HepG2 (cell line): ENCODE data around the gene IFIT5. TPM values are rescaled to one million over a fixed set of nuclear protein-coding genes. Genes with fewer than 3 reads are reported as not detected.

ENCODE experiments used
- AGO1 ChIP-seq: fragments of 200-400 bp; formaldehyde crosslinking; IDR thresholded peaks from 2 replicates; pipeline ENCODE4 v1.6.1; 2017; ENCODE audit warnings: mild to moderate bottlenecking, low read depth, low read length, moderate library complexity; ENCODE audit not compliant: poor library complexity, severe bottlenecking
- ATF7-NPFF ChIP-seq: sonication (generic); formaldehyde crosslinking; IDR thresholded peaks from 2 replicates; pipeline ENCODE4 v1.8.1; 2023; ENCODE audit warnings: mild to moderate bottlenecking, low read depth, missing genetic modification reagents, moderate library complexity
- BRCA1 ChIP-seq: sonication (generic); formaldehyde crosslinking; IDR thresholded peaks from 2 replicates; pipeline ENCODE4 v1.4.0; 2020; ENCODE audit warnings: missing genetic modification reagents
- CBX5 ChIP-seq: sonication (generic); formaldehyde crosslinking; IDR thresholded peaks from 2 replicates; pipeline ENCODE4 v1.4.0; 2020; ENCODE audit warnings: missing genetic modification reagents, borderline replicate concordance
- CENPT ChIP-seq: sonication (generic); formaldehyde crosslinking; IDR thresholded peaks from 2 replicates; pipeline ENCODE4 v1.8.0; 2022; ENCODE audit warnings: low read depth, mild to moderate bottlenecking, moderate library complexity, missing genetic modification reagents
- EEA1 ChIP-seq: sonication (generic); formaldehyde crosslinking; IDR thresholded peaks from 2 replicates; pipeline ENCODE4 v1.5.1; 2020; ENCODE audit warnings: mild to moderate bottlenecking, missing genetic modification reagents, borderline replicate concordance
- ELF4 ChIP-seq: sonication (generic); formaldehyde crosslinking; IDR thresholded peaks from 2 replicates; pipeline ENCODE4 v1.5.0; 2020; ENCODE audit warnings: missing genetic modification reagents, mild to moderate bottlenecking, moderate library complexity, borderline replicate concordance
- JUN ChIP-seq: sonication (generic); formaldehyde crosslinking; IDR thresholded peaks from 2 replicates; pipeline ENCODE4 v1.4.0; 2020; ENCODE audit warnings: mild to moderate bottlenecking, missing genetic modification reagents
- KLF9 ChIP-seq: IDR thresholded peaks from 2 replicates; pipeline ENCODE4 v1.6.1; 2016; ENCODE audit warnings: low read depth
- LBX2 ChIP-seq: sonication (generic); formaldehyde crosslinking; IDR thresholded peaks from 2 replicates; pipeline ENCODE4 v1.5.0; 2020; ENCODE audit warnings: missing genetic modification reagents, mild to moderate bottlenecking, borderline replicate concordance
- MTF2 ChIP-seq: sonication (generic); formaldehyde crosslinking; IDR thresholded peaks from 2 replicates; pipeline ENCODE4 v1.5.0; 2020; ENCODE audit warnings: missing genetic modification reagents, borderline replicate concordance
- NONO ChIP-seq, 2 experiments: fragments of 450-650 bp in 1 of 2; sonication (generic) in 1 of 2; formaldehyde crosslinking in 1 of 2; IDR thresholded peaks in 1 of 2; conservative IDR thresholded peaks in 1 of 2; 2 replicates each; pipeline versions ENCODE4 v1.6.1 to v1.8.0; 2017 to 2022; ENCODE audit warnings: mild to moderate bottlenecking in 1 of 2, missing genetic modification reagents in 1 of 2, moderate library complexity in 1 of 2
- SMYD3 ChIP-seq: sonication (generic); formaldehyde crosslinking; IDR thresholded peaks from 2 replicates; pipeline ENCODE4 v1.8.1; 2023; ENCODE audit warnings: mild to moderate bottlenecking, missing genetic modification reagents
- SRF ChIP-seq: IDR thresholded peaks from 2 replicates; pipeline ENCODE4 v1.6.1; 2011; ENCODE audit warnings: mild to moderate bottlenecking, low read depth, low read length, moderate library complexity
- YEATS4 ChIP-seq: sonication (generic); formaldehyde crosslinking; IDR thresholded peaks from 2 replicates; pipeline ENCODE4 v1.4.0; 2020; ENCODE audit warnings: missing genetic modification reagents, borderline replicate concordance
- ZNF24 ChIP-seq: fragments of 450-650 bp; IDR thresholded peaks from 2 replicates; pipeline ENCODE4 v1.6.1; 2017; ENCODE audit warnings: antibody characterized with exemption, mild to moderate bottlenecking
- ZNF274 ChIP-seq: sonication (generic); formaldehyde crosslinking; IDR thresholded peaks from 2 replicates; pipeline ENCODE4 v1.5.1; 2020; ENCODE audit warnings: mild to moderate bottlenecking, missing genetic modification reagents
- ZNF280D ChIP-seq: sonication (generic); formaldehyde crosslinking; IDR thresholded peaks from 2 replicates; pipeline ENCODE4 v1.5.1; 2020; ENCODE audit warnings: mild to moderate bottlenecking, missing genetic modification reagents
- ZNF296 ChIP-seq: sonication (generic); formaldehyde crosslinking; conservative IDR thresholded peaks from 2 replicates; pipeline ENCODE4 v1.5.0; 2020; ENCODE audit warnings: mild to moderate bottlenecking, missing genetic modification reagents
- ZNF562 ChIP-seq: sonication (generic); formaldehyde crosslinking; IDR thresholded peaks from 2 replicates; pipeline ENCODE4 v1.8.0; 2022; ENCODE audit warnings: missing genetic modification reagents, borderline replicate concordance
- ZNF572 ChIP-seq: sonication (generic); formaldehyde crosslinking; IDR thresholded peaks from 2 replicates; pipeline ENCODE4 v1.5.1; 2020; ENCODE audit warnings: mild to moderate bottlenecking, missing genetic modification reagents
- ZNF747 ChIP-seq: sonication (generic); formaldehyde crosslinking; IDR thresholded peaks from 2 replicates; pipeline ENCODE4 v1.8.1; 2023; ENCODE audit warnings: missing genetic modification reagents, mild to moderate bottlenecking, borderline replicate concordance
- ZNF776 ChIP-seq: sonication (generic); formaldehyde crosslinking; IDR thresholded peaks from 2 replicates; pipeline ENCODE4 v1.4.0; 2020; ENCODE audit warnings: mild to moderate bottlenecking, missing genetic modification reagents
- polyA plus RNA-seq, 8 experiments: library from polyadenylated mRNA; depleted of rRNA in 3 of 8; stranded (reverse) in 7 of 8; unstranded in 1 of 8; fragments of >200 nt; fragmentation: Illumina TruSeq in 4 of 8; extraction: Trizol in 4 of 8; gene quantifications; 2 replicates each; pipeline versions ENCODE4 v1.2.1 to v1.2.3, GENCODE V29; 2011 to 2016; ENCODE audit warnings: low read depth in 4 of 8, missing spikeins in 1 of 8, mixed read lengths in 1 of 8; ENCODE audit not compliant: insufficient read depth in 1 of 8
- total RNA-seq, 5 experiments: library from RNA; depleted of rRNA; stranded (reverse); fragments of >200 nt; fragmentation: Illumina TruSeq; extraction: Trizol; gene quantifications; 2 replicates each; pipeline ENCODE4 v1.2.3, GENCODE V29; 2016; ENCODE audit warnings: low read depth in 1 of 5

Gene IFIT5
- total and polyA plus RNA-seq, 2 of the 13 experiments (the other 11 are each of a cell fraction or from before 2014, with no cell fraction given), result 2.2 to 8.3 TPM

GRCh38 chr10:89414879-89415821 lies 782 bp downstream of the IFIT5 start (continued):
- TF ChIP-seq ELF4 (CRISPR knock-in tag) (no peak), ZNF24 (no peak), ZNF776 (CRISPR knock-in tag) (0 out of 2 replicates have a peak, but pooled peaks have one; percentile 59), ZNF747 (0 out of 2 replicates have a peak, but pooled peaks have one; percentile 28), ZNF572 (CRISPR knock-in tag) (no peak), EEA1 (CRISPR knock-in tag) (0 out of 2 replicates have a peak, but pooled peaks have one; percentile 72), CBX5 (CRISPR knock-in tag) (0 out of 2 replicates have a peak, but pooled peaks have one; percentile 28), KLF9 (CRISPR knock-in tag) (no peak), AGO1 (no peak), SRF (no peak), ZNF280D (CRISPR knock-in tag) (peak; percentile 88), YEATS4 (CRISPR knock-in tag) (0 out of 2 replicates have a peak, but pooled peaks have one; percentile 7), ZNF274 (CRISPR knock-in tag) (peak; percentile 79; the same call in 1 of the 2 replicates), BRCA1 (no peak), ZNF562 (CRISPR knock-in tag) (no peak), MTF2 (CRISPR knock-in tag) (peak; percentile 25; the same call in 1 of the 2 replicates), NONO (IDR thresholded peaks at IDR 0.05) (no peak), NONO (CRISPR knock-in tag; conservative IDR thresholded peaks at IDR 0.05) (0 out of 2 replicates have a peak, but pooled peaks have one; percentile 38), SMYD3 (CRISPR knock-in tag) (0 out of 2 replicates have a peak, but pooled peaks have one; percentile 26), CENPT (CRISPR knock-in tag) (no peak), ZNF296 (CRISPR knock-in tag) (peak; percentile 42; the same call in 1 of the 2 replicates), ATF7-NPFF (CRISPR knock-in tag) (no peak), LBX2 (CRISPR knock-in tag) (no peak), JUN (CRISPR knock-in tag) (0 out of 2 replicates have a peak, but pooled peaks have one; percentile 23)
